NCI-H2171 treated with DMSO at 0.1 percent for 48 hours (cell line): ENCODE data around the gene OTUD5.

Experiments
- DNase-seq: peaks from one replicate; lab custom pipeline; 2025; lab: John Stamatoyannopoulos, UW

Gene OTUD5

DNA sequence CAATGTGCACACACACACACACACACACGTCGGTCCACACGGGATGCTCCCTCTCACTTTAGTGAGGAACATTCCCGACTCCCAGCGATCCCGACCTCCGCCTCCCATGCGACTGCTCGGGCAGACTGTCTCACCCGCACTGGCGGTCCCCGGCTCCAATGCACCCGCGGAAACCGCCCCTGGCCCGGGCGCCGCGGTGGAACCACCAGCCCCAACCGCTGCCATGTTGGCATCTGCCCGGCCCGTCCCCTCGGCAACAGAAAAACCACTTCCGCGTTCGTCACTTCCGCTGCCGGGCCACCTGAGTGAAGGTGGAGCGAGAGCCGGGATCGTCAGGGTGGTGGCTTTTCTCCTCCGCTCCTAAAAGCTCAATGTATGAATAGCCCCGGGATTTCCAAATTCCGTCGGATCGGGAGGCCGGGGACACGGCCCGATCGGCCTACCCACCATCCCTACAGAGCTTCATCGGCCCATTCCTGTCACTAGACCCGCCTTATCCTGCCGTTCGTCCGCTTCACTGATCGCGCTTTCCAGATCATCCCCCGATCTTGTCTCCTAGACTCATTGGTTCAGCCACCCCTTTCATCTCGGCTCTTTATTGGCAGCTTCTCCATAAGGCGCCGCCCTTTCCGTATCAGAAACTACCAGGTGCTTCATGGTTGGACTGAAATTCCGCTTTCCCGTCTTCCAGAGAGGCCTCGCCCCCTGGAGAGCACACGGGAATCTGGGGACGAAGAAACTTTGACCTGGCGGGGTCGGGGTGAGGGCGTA is 45.8 kb downstream of the OTUD5 start, which contains the start of gene SLC35A2:
TSS of gene SLC35A2 (minus strand) at position 235 of the 771 bp plus-strand sequence. CDS start at position 225, 10 bp downstream.
- peak; percentile 92 for DNase-seq

DNA sequence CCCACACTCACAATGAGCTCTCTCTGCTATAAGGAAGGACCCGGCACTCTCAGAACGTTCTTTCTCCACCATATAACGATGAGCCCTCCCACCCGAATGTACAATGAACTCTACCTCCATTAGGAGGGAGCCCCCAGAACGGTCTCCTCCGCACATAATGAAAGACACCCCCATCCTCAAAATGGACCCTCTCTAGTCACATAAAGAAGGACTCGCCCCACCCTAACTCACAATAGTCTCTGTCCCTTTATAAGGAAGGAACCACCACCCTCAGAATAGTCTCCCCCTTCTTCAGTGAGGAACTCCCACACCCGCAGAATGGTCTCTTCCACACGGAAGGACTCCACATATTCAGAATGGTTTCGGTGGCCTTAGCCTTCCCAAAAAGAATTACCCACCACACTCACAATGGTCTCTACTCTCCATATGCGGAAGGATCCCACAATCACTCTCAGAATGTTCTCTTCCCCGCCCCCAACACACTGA is 46.4 kb downstream of the OTUD5 start:
- DNase-seq: no peak

DNA sequence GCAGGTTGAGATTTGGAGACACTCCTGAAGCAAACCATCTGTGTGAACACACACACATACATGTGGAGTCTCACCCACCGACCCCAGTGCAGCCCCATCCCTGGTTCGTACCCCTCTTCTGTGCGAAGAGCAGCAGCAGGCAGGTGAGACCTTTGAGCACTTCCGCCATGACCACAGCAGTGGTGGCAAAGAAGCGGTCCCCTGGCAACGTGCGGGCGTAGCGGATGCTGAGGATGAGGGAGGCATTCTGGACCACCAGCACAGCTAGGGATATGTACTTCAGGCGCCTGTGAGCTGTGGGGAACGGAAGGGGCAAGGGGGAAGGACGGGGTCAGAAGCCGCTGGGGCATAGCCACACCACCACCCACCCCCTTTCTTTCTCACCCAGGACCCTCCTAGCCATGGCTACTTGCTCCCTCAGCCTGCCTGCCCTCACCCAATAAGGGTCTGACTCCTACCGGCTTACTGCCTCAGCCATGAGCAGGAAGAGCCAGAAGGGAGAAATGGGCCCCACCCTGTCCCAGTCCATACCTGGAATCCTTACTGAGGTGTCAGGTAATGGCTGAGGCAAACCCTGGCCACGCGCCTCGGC is 47.6 kb downstream of the OTUD5 start:
- no peak for DNase-seq

DNA sequence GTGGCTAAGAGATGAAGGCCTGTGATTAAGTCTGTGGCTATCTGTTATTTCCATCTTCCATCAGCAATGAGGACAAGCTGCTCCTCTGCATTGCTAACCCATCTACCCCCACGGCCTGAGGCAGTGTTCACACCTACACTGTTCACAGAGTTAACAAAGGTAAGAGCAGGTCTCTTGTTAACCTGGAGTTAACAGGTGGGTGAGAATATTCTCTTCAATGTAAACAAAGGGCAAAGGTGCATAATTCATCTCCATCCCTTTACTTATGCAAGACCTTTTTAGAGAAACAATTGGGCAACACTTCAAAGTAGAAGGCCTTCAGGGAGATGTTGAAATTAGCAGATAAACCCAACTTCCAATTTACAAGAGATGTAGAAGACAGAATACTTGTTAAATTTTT is 48.8 kb downstream of the OTUD5 start:
- no peak for DNase-seq

DNA sequence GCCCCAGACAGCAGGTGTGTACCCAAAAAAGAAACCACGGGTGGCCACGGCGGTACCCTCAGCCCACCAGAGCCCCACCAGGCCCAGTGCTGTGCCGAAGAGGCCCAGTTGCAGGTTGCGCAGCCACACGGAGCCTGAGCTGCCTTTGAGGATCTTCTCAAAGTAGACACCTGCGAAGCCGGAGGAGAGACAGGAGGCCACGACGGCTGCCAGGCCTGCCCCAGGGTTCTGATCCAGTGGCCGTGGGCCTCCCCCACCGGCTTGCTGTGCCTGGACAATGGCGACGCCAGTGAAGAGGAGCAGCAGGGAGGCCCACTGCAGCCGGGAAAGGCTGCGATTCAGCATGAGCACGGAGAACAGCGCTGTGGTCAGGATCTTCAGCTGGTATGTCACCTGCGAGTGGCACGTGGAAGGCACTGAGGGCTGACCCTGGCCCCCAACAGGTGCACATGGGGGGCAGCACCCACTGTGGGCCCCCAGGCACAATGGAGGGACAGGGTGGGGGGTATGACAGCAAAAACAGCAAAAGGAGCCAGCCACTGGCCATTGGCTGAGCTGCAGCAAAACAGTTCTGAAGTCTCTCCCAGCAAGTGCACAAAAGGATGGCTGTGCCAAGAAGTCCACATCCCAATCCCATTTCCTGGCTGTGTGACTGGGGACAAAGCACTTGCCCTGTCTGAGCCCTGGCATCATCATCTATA is 52.2 kb downstream of the OTUD5 start:
- no peak for DNase-seq

DNA sequence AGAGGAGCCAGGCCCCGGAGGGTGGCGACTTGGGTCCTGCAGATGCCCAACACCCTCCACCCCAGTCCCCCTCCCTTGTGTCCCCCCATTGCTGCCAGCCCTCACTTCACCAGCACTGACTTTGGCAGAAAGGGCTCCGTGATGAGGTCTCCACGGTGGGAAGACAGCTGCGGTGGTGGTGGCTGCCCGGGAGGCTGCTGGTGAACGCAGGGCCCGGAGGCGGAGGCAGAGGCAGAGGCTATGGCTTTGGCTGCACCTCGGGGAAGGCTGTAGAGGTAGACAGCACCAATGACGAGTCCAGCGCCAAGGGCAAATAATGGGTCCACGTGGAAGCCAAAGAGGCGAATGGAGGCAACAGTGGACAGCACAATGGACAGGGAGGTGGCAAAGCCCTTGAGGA is 52.8 kb downstream of the OTUD5 start:
- no peak for DNase-seq

DNA sequence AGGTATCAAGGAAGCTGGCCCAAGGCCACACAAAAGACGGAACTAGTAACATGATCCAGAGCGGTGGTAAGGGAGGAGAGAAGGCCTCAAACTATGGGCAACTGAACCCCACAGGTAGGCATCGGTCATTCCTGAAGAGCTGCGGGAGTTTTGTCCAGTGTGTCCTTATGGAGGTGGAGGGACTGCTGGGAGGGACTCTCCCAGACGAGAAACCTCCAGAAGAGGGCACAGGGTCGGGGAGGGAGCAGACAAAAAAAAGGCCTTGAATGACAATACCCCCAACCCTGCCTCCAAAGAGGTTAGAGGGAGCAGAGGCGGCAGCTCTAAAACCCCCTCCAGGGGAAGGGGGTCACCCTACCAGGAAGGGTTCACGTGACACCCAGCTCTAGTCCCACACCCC is 53.2 kb downstream of the OTUD5 start:
- DNase-seq: no peak

DNA sequence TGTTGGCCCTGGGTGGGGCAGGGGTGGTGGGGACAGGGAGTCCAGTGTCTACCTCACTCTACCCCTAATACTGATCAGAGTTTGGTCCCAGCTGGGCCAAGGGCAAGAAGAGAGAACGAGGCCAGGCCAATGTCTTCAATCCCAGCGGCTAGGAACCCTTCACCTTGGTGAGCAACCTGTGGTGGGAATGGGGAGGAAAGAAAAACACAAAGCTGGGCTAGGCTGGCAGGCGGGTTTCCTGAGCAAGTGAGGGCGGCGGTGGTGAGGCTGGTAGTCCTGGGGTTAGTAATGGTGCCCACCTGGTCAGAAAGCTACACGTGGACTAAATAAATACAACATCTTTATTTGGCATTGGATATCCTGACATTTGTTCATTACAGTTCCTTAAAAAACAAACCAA is 54.1 kb downstream of the OTUD5 start:
- DNase-seq: no peak

DNA sequence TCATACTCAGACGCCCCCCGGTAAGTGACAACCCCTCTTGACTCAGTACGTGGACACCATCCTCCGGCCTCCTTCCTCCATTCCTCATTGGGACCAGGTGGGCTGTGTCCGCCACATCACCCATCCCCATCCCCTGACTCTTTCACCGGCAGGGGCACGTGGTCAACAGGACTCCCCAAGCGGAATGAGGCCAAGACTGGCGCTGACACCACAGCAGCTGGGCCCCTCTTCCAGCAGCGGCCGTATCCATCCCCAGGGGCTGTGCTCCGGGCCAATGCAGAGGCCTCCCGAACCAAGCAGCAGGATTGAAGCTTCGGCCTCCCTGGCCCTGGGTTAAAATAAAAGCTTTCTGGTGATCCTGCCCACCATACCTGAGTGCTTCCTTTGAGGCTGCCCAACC is 54.6 kb downstream of the OTUD5 start:
- no peak for DNase-seq

DNA sequence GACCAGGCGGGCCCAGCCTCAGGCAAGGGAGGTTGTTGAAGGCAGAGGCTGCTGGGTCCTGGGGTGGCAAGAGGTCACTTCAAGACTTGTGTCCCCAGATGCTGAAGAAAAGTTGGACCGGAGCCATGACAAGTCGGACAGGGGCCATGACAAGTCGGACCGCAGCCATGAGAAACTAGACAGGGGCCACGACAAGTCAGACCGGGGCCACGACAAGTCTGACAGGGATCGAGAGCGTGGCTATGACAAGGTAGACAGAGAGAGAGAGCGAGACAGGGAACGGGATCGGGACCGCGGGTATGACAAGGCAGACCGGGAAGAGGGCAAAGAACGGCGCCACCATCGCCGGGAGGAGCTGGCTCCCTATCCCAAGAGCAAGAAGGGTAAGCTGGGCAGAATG is 55.3 kb downstream of the OTUD5 start:
- no peak for DNase-seq

DNA sequence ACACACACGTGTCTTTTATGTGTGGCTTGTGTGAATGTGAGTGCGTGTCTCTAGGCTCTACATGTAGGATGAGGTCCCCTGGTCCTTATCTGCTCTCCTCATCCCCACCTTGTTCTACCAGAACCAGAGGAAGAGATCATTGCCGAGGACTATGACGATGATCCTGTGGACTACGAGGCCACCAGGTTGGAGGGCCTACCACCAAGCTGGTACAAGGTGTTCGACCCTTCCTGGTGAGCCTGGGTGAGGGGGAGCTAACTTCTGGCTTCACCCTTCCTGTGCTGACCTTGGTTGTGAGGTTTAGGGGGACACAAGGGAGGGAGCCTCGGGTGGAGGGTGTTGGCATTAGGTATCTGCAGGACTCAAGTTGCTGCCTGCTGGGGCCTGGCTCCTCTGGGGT is 56.3 kb downstream of the OTUD5 start:
- no peak for DNase-seq

DNA sequence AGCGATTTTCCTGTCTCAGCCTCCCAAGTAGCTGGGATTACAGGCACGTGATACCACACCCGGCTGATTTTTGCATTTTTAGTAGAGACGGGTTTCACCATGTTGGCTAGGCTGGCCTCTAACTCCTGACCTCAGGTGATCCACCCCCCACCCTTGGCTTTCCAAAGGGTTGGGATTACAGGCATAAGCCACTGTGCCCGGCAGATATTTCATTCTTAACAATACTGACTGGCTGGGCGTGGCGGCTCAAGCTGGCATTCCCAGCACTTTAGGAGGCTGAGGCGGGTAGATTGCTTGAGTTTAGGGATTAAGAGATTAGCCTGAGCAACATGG is 58.4 kb downstream of the OTUD5 start:
- DNase-seq: peak; percentile 25

DNA sequence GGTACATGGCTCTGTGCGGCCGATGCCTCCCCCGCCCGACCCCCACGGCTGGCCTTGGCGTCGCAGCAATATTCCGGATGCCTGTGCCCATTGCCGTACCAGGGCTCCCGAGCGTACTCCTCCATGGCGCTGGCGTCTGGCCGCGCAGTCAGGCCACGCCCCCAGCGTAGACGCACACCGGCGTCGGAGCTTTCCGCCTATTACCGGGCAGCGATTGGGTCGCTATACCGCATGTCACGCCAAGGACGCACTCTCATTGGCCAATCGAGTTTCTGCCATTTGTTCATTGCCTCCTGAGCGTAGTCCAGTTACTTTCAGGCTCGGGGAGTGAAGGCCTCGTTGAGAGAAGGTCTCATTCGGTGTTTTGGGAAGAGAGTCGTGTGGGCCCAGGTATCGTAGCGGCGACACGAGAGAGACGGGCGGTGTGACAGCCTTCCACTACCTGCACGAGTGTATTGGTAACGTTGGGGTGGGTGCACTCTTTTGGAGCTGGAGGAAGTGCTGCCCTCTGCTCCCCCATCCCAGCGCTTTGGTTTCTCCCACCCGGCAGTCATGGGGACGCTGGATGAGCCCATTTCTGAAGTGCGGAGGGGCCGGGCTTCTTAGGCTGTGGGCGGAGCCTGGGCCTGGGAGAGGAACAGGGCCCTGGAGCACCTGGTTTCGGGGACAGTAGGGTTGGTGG is 59.6 kb downstream of the OTUD5 start, which contains the start of the genes PQBP1 and TIMM17B:
TSS of gene PQBP1 (plus strand) at position 306 of the 682 bp plus-strand sequence. CDS start 580 bp downstream, outside the sequence.
TSS of gene TIMM17B (minus strand) at position 144 of the 682 bp plus-strand sequence. CDS start at position 125, 19 bp downstream.
- peak; percentile 92 for DNase-seq

DNA sequence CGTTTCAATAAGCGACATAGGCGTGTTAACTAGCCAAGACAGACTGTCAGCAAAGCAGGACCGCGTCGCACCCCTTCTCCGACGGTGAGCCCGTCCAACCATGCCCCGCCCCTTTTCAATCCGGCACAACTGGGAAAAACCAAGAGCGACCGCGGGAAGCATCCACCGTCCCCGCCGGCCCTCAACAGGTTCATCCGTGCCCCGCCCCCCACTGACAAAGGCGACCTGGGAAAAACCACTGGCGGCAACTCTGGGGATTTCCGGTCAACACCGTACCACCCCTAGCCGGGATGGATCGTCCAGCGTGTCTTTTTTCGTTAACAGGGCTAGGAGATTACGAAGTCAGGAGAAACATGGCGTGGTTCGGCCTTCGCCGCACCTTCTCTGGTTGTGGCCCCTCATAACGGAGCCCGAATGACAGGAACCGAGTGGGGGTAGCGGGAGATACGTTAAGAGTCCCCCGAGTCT is 60.2 kb downstream of the OTUD5 start:
- DNase-seq: peak; percentile 68

DNA sequence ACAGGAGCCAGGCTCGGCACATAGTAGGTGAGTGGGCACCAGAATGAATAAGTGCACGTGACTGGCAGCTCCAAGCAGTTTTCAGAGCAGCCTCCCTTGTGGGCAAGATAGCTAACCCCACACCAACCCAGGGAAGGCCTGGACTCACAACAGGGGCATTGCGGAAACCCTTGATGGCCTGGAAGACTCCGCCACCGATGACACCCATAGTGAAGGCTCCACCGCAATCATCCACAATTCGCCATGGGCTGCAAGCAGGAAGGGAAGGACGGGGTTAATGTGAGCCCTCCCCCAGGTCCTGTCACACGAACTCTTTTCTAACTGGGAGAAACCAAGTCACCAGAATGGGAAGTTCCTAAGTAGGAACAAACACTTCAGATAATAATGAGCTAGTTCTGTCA is 60.8 kb downstream of the OTUD5 start:
- peak; percentile 3 for DNase-seq

DNA sequence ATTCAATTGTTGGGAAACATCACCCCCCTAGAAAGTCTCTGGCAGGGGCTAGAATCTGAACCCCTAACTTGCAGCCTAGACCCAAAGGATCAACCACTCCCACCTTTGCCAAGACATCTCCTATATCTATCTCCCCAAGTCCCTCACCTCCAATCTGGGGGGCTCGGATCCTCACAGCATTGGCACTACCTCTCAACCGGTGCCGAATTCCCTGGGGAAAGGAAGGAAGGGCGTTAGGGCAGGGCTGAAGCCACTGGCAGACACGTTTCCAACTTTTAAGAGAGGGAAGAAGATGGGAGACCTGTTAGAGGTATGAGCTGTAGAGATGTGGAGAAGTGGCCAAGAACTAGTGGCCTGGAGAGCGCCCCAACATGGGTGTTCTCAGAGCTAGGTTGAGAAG is 62.5 kb downstream of the OTUD5 start:
- no peak for DNase-seq

DNA sequence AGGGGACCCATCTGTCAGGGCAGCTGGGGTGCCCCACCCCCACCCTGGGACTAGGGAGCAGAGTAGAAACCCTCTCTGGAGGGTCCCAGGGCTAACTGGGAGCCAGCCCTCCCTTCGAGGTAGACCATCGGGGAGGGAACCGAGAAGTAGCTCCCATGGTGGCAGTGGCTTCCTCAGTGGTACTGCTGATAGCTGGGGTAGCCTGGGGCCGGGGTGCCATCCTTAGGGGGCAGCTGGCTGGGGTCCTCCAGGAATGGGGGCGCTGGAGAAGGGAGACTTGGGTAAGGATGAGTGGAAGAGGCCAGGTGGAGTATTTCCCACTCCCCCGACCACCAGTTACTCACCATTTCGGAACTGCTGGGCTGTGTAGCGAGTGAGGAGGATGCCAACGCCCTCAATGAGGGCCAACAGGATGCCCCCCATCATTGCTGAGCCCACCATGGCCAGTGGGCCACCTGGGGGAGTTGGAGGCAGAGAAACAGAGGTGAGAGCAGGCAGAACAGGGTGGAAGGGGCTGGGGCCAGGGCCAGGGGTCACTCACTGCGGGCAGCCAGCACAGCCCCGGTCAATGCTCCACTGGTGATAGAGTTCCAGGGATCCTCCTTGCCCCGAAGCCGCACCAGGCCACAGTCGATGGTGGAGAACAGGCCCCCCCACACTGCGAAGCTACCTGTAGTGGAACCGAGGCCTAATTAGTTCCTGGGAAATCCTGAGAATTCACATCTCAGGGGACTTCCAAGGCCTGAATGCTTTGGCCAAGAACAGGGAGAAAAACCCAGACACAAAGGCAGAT is 63.7 kb downstream of the OTUD5 start:
- no peak for DNase-seq

DNA sequence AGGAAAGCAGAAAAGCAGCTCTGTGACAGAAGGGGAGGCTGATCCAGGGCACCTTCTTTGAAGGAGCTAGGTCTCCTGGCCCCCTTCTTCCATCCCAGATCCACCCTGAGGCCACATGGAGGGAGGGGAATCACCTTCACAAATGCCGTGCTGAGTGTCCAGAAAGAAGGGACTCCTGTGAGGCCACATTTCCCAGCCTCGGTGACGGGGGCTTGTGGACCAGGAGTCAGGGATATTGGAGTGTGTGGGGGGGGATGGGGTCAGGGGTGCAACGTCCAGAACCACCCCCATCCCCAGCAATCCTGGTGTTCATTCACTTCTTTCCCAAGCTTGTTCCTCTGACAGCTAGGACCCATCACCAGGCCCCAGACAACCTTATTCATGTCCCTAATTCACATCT is 64.5 kb downstream of the OTUD5 start:
- DNase-seq: no peak

DNA sequence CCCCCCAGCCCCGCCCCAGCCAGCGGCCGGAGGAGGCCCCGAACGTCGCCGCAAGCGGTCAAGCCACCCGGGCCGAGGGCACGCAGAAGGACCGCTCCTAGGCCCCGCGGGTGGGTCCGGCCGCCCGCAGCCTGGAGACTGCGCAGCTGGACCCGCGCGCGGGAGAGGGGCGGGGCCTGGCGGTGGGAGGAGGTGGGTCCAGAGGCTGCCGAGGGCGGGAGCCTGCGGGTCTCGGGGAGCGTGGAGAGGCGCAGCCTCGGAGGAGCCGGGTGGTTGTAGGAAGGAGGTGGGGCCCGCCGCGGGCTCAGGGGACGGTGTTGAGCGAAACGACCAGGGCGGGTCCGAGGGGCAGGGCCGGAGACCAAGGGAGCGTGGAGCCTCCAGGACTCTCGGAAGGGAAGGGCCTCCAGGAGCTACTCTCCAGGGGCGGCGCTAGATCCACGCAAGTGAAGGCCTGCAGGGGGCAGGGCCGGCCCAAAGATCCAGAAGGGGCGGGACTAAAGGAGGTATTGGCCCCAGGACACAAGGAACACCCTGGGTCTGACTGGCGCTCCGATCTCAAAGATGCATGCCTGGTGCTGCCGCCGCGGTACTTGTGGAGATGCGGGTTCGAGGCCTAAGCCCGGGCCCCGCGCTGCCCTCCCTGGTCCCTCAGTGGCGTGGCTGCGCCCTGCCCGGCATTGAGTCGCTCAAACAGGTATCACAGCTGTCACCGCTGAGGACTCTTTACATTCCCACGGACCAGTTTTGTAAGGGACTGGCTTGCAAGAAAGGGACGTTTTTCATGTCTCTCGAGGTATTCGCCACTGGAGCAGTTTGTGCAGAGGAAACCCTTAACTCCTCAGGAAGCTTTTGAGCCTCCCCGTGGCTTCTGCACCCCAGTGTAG is 65.8 kb downstream of the OTUD5 start:
- DNase-seq: peak; percentile 79

DNA sequence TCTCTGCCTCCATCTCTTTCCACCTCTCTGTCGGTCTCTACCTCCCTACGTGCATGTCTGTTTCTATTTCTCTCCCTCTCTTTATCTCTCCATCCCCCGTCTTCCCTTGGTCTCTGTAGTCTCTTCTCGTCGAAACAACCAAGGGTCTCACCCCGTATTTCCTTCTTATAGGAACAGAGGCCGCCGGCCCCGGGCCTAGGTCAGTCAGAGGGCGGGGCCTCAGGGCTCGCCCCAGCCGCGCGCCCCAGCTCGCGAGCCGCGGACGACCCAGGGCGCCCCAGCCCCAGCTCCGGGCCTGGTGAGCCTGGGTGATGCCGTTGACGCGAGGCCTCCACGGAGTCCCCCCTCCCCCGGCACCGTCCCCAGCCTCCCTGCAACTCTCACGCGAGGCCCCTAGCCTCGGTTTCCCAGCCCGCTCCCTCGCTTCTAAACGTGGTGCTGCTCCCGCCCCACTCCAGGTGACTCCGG is 66.4 kb downstream of the OTUD5 start:
- DNase-seq: no peak
